GM19438 (cell line): ENCODE data around the gene KRT36.

Experiments used
- ATAC-seq: cut with Tn5 transposase; IDR thresholded peaks from one replicate; pipeline ENCODE4 v1.9.1; 2021; ENCODE audit warnings: low read depth; ENCODE audit not compliant: unreplicated experiment

Gene KRT36

GRCh38 chr17:41489531-41489930 lies at the start of gene KRT36:
Gene KRT36 (minus strand): TSS chr17:41489910. CDS start chr17:41489864, 46 bp downstream.
- no peak for ATAC-seq

- ATAC-seq: no peak
These were observed 49.4 kb upstream of the KRT36 start for GRCh38 chr17:41539071-41539492.

GRCh38 chr17:41538565-41538991 lies 48.9 kb upstream of the KRT36 start:
- ATAC-seq: no peak

GRCh38 chr17:41537990-41538389 lies 48.3 kb upstream of the KRT36 start:
- ATAC-seq: no peak

GRCh38 chr17:41537614-41537954 lies 47.9 kb upstream of the KRT36 start:
- no peak for ATAC-seq

- no peak for ATAC-seq
These were observed 47.3 kb upstream of the KRT36 start for GRCh38 chr17:41536741-41537613.

GRCh38 chr17:41535764-41536481 lies 46.2 kb upstream of the KRT36 start:
- ATAC-seq: no peak

GRCh38 chr17:41534899-41535546 lies 45.3 kb upstream of the KRT36 start:
- ATAC-seq: no peak

- no peak for ATAC-seq
These were observed 43.9 kb upstream of the KRT36 start for GRCh38 chr17:41533613-41534012.

GRCh38 chr17:41532947-41533570 lies 43.3 kb upstream of the KRT36 start:
- no peak for ATAC-seq

- no peak for ATAC-seq
These were observed 42.3 kb upstream of the KRT36 start for GRCh38 chr17:41531993-41532392.

GRCh38 chr17:41530062-41531048 lies 40.6 kb upstream of the KRT36 start:
- no peak for ATAC-seq

- no peak for ATAC-seq
These were observed 39.8 kb upstream of the KRT36 start for GRCh38 chr17:41529491-41529915.

- ATAC-seq: no peak
These were observed 39.2 kb upstream of the KRT36 start for GRCh38 chr17:41528959-41529353.

- no peak for ATAC-seq
These were observed 37.6 kb upstream of the KRT36 start for GRCh38 chr17:41527063-41528023.

- no peak for ATAC-seq
These were observed 34.6 kb upstream of the KRT36 start for GRCh38 chr17:41524261-41524660.

GRCh38 chr17:41523787-41524186 lies 34.1 kb upstream of the KRT36 start:
- no peak for ATAC-seq

- ATAC-seq: no peak
These were observed 33.5 kb upstream of the KRT36 start for GRCh38 chr17:41523225-41523593.
